Nephron (organoid): ENCODE results near the gene USH2A.

ENCODE experiments used
- H3K27ac Mint-ChIP-seq, 3 experiments: 2 replicates each; pipeline ENCODE4 v1.8.0; 2020; ENCODE audit warnings: mixed read lengths in 3 of 3, mild to moderate bottlenecking in 2 of 3, moderate library complexity in 1 of 3
- H3K27me3 Mint-ChIP-seq: 2 replicates; pipeline ENCODE4 v1.8.0; 2021; ENCODE audit warnings: low read depth, mild to moderate bottlenecking, moderate library complexity, mixed read lengths
- H3K36me3 Mint-ChIP-seq: 2 replicates; pipeline ENCODE4 v1.8.0; 2020; ENCODE audit warnings: low read depth, mixed read lengths
- H3K4me1 Mint-ChIP-seq: 2 replicates; pipeline ENCODE4 v1.8.0; 2020; ENCODE audit warnings: mixed read lengths
- H3K4me3 Mint-ChIP-seq, 3 experiments: 2 replicates each; pipeline ENCODE4 v1.8.0; 2020; ENCODE audit warnings: mild to moderate bottlenecking in 3 of 3, mixed read lengths in 3 of 3, moderate library complexity in 2 of 3
- H3K9me3 Mint-ChIP-seq: 2 replicates; pipeline ENCODE4 v1.8.0; 2020; ENCODE audit warnings: mixed read lengths
- CTCF ChIP-seq, 3 experiments: fragments of 200-600 bp; sonication (generic); IDR thresholded peaks; one replicate each; pipeline ENCODE4 v1.5.0; 2021; ENCODE audit warnings: antibody characterized with exemption in 3 of 3; ENCODE audit not compliant: unreplicated experiment in 3 of 3

Gene USH2A

GRCh38 chr1:216142921-216143320 is 280.3 kb downstream of the USH2A start:
- Mint-ChIP-seq H3K4me3 (no peak overlapping the region), H3K27me3 (no peaks in the 10 kb centered on the region), H3K4me1 (peaks cover 10% of the 10 kb centered on the region), H3K36me3 (no peaks in the 10 kb centered on the region), H3K27ac (no peak overlapping the region), H3K9me3 (no peaks in the 10 kb centered on the region)
- no peak for TF ChIP-seq CTCF (IDR thresholded peaks at IDR 0.05; ENCODE audit: unreplicated experiment in 3 of 3)

- peak overlapping the region in 1 of 3 experiments; percentile 43 for H3K27ac Mint-ChIP-seq
- TF ChIP-seq CTCF (IDR thresholded peaks at IDR 0.05; ENCODE audit: unreplicated experiment in 3 of 3), result no peak
- peaks cover 10% of the 10 kb centered on the region for H3K4me1 Mint-ChIP-seq
- H3K4me3 Mint-ChIP-seq, result no peak overlapping the region
- H3K9me3 Mint-ChIP-seq, result no peaks in the 10 kb centered on the region
- H3K27me3 Mint-ChIP-seq, result no peaks in the 10 kb centered on the region
- H3K36me3 Mint-ChIP-seq, result no peaks in the 10 kb centered on the region
Measured at GRCh38 chr1:216140730-216141524, 282.3 kb downstream of the USH2A start.

- H3K27me3 Mint-ChIP-seq, result no peaks in the 10 kb centered on the region
- H3K27ac Mint-ChIP-seq, result no peak overlapping the region
- H3K4me3 Mint-ChIP-seq, result no peak overlapping the region
- H3K9me3 Mint-ChIP-seq, result no peaks in the 10 kb centered on the region
- TF ChIP-seq CTCF (IDR thresholded peaks at IDR 0.05; ENCODE audit: unreplicated experiment in 3 of 3), result no peak
- no peaks in the 10 kb centered on the region for H3K4me1 Mint-ChIP-seq
- H3K36me3 Mint-ChIP-seq, result no peaks in the 10 kb centered on the region
Measured at GRCh38 chr1:216124192-216124781, 299.0 kb downstream of the USH2A start.

- TF ChIP-seq CTCF (IDR thresholded peaks at IDR 0.05; ENCODE audit: unreplicated experiment in 3 of 3), result no peak
- Mint-ChIP-seq H3K4me3 (no peak overlapping the region), H3K4me1 (no peaks in the 10 kb centered on the region), H3K9me3 (no peaks in the 10 kb centered on the region), H3K36me3 (no peaks in the 10 kb centered on the region), H3K27ac (no peak overlapping the region), H3K27me3 (no peaks in the 10 kb centered on the region)
Measured at GRCh38 chr1:216123446-216124191, 299.6 kb downstream of the USH2A start.

- no peaks in the 10 kb centered on the region for H3K27me3 Mint-ChIP-seq
- H3K4me3 Mint-ChIP-seq, result no peak overlapping the region
- no peaks in the 10 kb centered on the region for H3K36me3 Mint-ChIP-seq
- TF ChIP-seq CTCF (IDR thresholded peaks at IDR 0.05; ENCODE audit: unreplicated experiment in 3 of 3), result peak; percentile 41 to 61 (median 42)
- H3K27ac Mint-ChIP-seq, result no peak overlapping the region
- no peaks in the 10 kb centered on the region for H3K9me3 Mint-ChIP-seq
- H3K4me1 Mint-ChIP-seq, result no peaks in the 10 kb centered on the region
Measured at GRCh38 chr1:216119600-216119999, 303.6 kb downstream of the USH2A start.
